Astrocyte (in vitro differentiated cells and primary cell): ENCODE results near the gene OXSR1. TPM values are rescaled to one million over a fixed set of nuclear protein-coding genes. Genes with fewer than 3 reads are reported as not detected.

Experiments used
- DNase-seq: peaks from one replicate; pipeline ENCODE4 v3.0.0-alpha.2; 2010; ENCODE audit warnings: low read depth
- FAIRE-seq: peaks from 2 replicates; lab custom pipeline; 2011; peaks lifted over from hg19 to GRCh38; lab: Jason Lieb, UNC
- H2AFZ ChIP-seq: 2 replicates; pipeline ENCODE4 v1.6.0; 2012; ENCODE audit warnings: low read depth, low read length, inconsistent platforms
- H3K27ac ChIP-seq: 2 replicates; pipeline ENCODE4 v1.5.1; 2011; ENCODE audit warnings: low read depth, low read length, inconsistent platforms
- H3K27me3 ChIP-seq: 2 replicates; pipeline ENCODE4 v1.6.0; 2011; ENCODE audit warnings: low read length, inconsistent platforms; ENCODE audit not compliant: insufficient read depth
- H3K36me3 ChIP-seq: 2 replicates; pipeline ENCODE4 v1.5.1; 2011; ENCODE audit warnings: low read length, inconsistent platforms; ENCODE audit not compliant: insufficient read depth
- H3K4me1 ChIP-seq: 2 replicates; pipeline ENCODE4 v1.5.1; 2011; ENCODE audit warnings: low read length, inconsistent platforms; ENCODE audit not compliant: insufficient read depth
- H3K4me2 ChIP-seq: 2 replicates; pipeline ENCODE4 v1.6.0; 2012; ENCODE audit warnings: low read length, inconsistent platforms
- H3K4me3 ChIP-seq: 2 replicates; pipeline ENCODE4 v1.5.1; 2011; ENCODE audit warnings: low read depth, mild to moderate bottlenecking, low read length, inconsistent platforms; ENCODE audit not compliant: insufficient read depth
- H3K79me2 ChIP-seq: 2 replicates; pipeline ENCODE4 v1.6.0; 2012; ENCODE audit warnings: mild to moderate bottlenecking, low read length, inconsistent platforms; ENCODE audit not compliant: insufficient read depth
- H3K9ac ChIP-seq: 2 replicates; pipeline ENCODE4 v1.6.0; 2012; ENCODE audit warnings: mild to moderate bottlenecking, low read length, inconsistent platforms
- H3K9me3 ChIP-seq: 2 replicates; pipeline ENCODE4 v1.5.1; 2012; ENCODE audit warnings: low read depth, mild to moderate bottlenecking, low read length, inconsistent platforms; ENCODE audit not compliant: insufficient read depth
- H4K20me1 ChIP-seq: 2 replicates; pipeline ENCODE4 v1.6.0; 2012; ENCODE audit warnings: low read length, inconsistent platforms; ENCODE audit not compliant: insufficient read depth
- H3K27ac Mint-ChIP-seq: one replicate; pipeline ENCODE4 v1.8.0; 2021; ENCODE audit warnings: mild to moderate bottlenecking, mixed read lengths; ENCODE audit not compliant: unreplicated experiment
- H3K27me3 Mint-ChIP-seq: one replicate; pipeline ENCODE4 v1.8.0; 2021; ENCODE audit warnings: low read depth, mixed read lengths; ENCODE audit not compliant: unreplicated experiment
- H3K36me3 Mint-ChIP-seq: one replicate; pipeline ENCODE4 v1.8.0; 2021; ENCODE audit warnings: low read depth, mixed read lengths; ENCODE audit not compliant: unreplicated experiment
- H3K4me1 Mint-ChIP-seq: one replicate; pipeline ENCODE4 v1.8.0; 2021; ENCODE audit warnings: low read depth, mixed read lengths; ENCODE audit not compliant: unreplicated experiment
- H3K4me3 Mint-ChIP-seq: one replicate; pipeline ENCODE4 v1.8.0; 2021; ENCODE audit warnings: mild to moderate bottlenecking, moderate library complexity, mixed read lengths; ENCODE audit not compliant: unreplicated experiment
- H3K9me3 Mint-ChIP-seq: one replicate; pipeline ENCODE4 v1.8.0; 2021; ENCODE audit warnings: mild to moderate bottlenecking, mixed read lengths; ENCODE audit not compliant: unreplicated experiment
- EZH2 ChIP-seq: IDR thresholded peaks from 2 replicates; pipeline ENCODE4 v1.6.1; 2012; ENCODE audit warnings: mild to moderate bottlenecking, low read length, inconsistent platforms; ENCODE audit not compliant: insufficient read depth
- total RNA-seq: library from RNA; stranded (reverse); gene quantifications from 2 replicates; pipeline ENCODE4 v1.2.1, GENCODE V29; 2021
- TF ChIP-seq, protein P1 (sequence below): IDR thresholded peaks from 2 replicates; pipeline ENCODE4 v1.5.1; 2011; ENCODE audit warnings: low read depth, mild to moderate bottlenecking, inconsistent platforms, low read length, moderate library complexity; ENCODE audit not compliant: insufficient read depth

OXSR1 gene
- total RNA-seq, 1 donor from 2014 or later, result 83.1 TPM

- DNase-seq, result peak; percentile 47
- peak overlapping the region; percentile 57 for H3K4me2 ChIP-seq
- peak; percentile 52 for FAIRE-seq
Observed at GRCh38 chr3:38227989-38228388, 62.7 kb downstream of the OXSR1 start.

GRCh38 chr3:38229036-38229435 lies 63.7 kb downstream of the OXSR1 start:
- H3K27me3 Mint-ChIP-seq, result no peaks in the 10 kb centered on the region
- Histone ChIP-seq H3K36me3 (peaks cover 21% of the 10 kb centered on the region), H3K9me3 (no peaks in the 10 kb centered on the region), H2AFZ (no peak overlapping the region), H3K27ac (no peak overlapping the region), H3K27me3 (no peaks in the 10 kb centered on the region), H3K9ac (no peak overlapping the region), H3K4me2 (no peak overlapping the region), H3K4me3 (no peak overlapping the region), H3K4me1 (peaks cover 15% of the 10 kb centered on the region), H4K20me1 (no peaks in the 10 kb centered on the region), H3K79me2 (peaks cover 5% of the 10 kb centered on the region)
- peaks cover 22% of the 10 kb centered on the region for H3K4me1 Mint-ChIP-seq
- no peaks in the 10 kb centered on the region for H3K9me3 Mint-ChIP-seq
- no peak for FAIRE-seq
- no peak for DNase-seq
- TF ChIP-seq, protein P1, sequence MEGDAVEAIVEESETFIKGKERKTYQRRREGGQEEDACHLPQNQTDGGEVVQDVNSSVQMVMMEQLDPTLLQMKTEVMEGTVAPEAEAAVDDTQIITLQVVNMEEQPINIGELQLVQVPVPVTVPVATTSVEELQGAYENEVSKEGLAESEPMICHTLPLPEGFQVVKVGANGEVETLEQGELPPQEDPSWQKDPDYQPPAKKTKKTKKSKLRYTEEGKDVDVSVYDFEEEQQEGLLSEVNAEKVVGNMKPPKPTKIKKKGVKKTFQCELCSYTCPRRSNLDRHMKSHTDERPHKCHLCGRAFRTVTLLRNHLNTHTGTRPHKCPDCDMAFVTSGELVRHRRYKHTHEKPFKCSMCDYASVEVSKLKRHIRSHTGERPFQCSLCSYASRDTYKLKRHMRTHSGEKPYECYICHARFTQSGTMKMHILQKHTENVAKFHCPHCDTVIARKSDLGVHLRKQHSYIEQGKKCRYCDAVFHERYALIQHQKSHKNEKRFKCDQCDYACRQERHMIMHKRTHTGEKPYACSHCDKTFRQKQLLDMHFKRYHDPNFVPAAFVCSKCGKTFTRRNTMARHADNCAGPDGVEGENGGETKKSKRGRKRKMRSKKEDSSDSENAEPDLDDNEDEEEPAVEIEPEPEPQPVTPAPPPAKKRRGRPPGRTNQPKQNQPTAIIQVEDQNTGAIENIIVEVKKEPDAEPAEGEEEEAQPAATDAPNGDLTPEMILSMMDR, result no peak
- no peak for TF ChIP-seq EZH2
- peaks cover 24% of the 10 kb centered on the region for H3K36me3 Mint-ChIP-seq
- no peak overlapping the region for H3K4me3 Mint-ChIP-seq
- H3K27ac Mint-ChIP-seq, result no peak overlapping the region

More at GRCh38 chr3:38227989-38228388, 62.7 kb downstream of the OXSR1 start:
- Mint-ChIP-seq H3K4me3 (no peak overlapping the region), H3K27me3 (no peaks in the 10 kb centered on the region), H3K9me3 (no peaks in the 10 kb centered on the region), H3K36me3 (peaks cover 20% of the 10 kb centered on the region), H3K27ac (no peak overlapping the region), H3K4me1 (peaks cover 18% of the 10 kb centered on the region)
- no peaks in the 10 kb centered on the region for H4K20me1 ChIP-seq
- H3K27ac ChIP-seq, result peak overlapping the region; percentile 29
- H3K4me3 ChIP-seq, result no peak overlapping the region
- H3K9ac ChIP-seq, result peak overlapping the region; percentile 20
- no peak for TF ChIP-seq EZH2
- TF ChIP-seq, protein P1, result no peak
- H2AFZ ChIP-seq, result no peak overlapping the region
- peaks cover 5% of the 10 kb centered on the region for H3K79me2 ChIP-seq
- no peaks in the 10 kb centered on the region for H3K27me3 ChIP-seq
- H3K9me3 ChIP-seq, result no peaks in the 10 kb centered on the region
- peaks cover 25% of the 10 kb centered on the region for H3K36me3 ChIP-seq
- H3K4me1 ChIP-seq, result peaks cover 15% of the 10 kb centered on the region

- Histone ChIP-seq H2AFZ (no peak overlapping the region), H3K27ac (no peak overlapping the region), H3K4me3 (no peak overlapping the region), H3K4me2 (no peak overlapping the region), H3K36me3 (peaks cover 19% of the 10 kb centered on the region), H3K9ac (no peak overlapping the region), H3K27me3 (no peaks in the 10 kb centered on the region), H3K79me2 (peaks cover 5% of the 10 kb centered on the region), H4K20me1 (no peaks in the 10 kb centered on the region), H3K4me1 (peaks cover 8% of the 10 kb centered on the region), H3K9me3 (no peaks in the 10 kb centered on the region)
- peaks cover 21% of the 10 kb centered on the region for H3K4me1 Mint-ChIP-seq
- H3K27me3 Mint-ChIP-seq, result no peaks in the 10 kb centered on the region
- no peak for FAIRE-seq
- no peaks in the 10 kb centered on the region for H3K9me3 Mint-ChIP-seq
- peaks cover 21% of the 10 kb centered on the region for H3K36me3 Mint-ChIP-seq
- DNase-seq, result no peak
- no peak overlapping the region for H3K27ac Mint-ChIP-seq
- no peak for TF ChIP-seq EZH2
- TF ChIP-seq, protein P1, result no peak
- no peak overlapping the region for H3K4me3 Mint-ChIP-seq
Observed at GRCh38 chr3:38232701-38233100, 67.4 kb downstream of the OXSR1 start.
